Stomach (tissue), 9 donors: Measurements from ENCODE around the gene HDAC9. TPM values are rescaled to one million over a fixed set of nuclear protein-coding genes. Genes with fewer than 3 reads are reported as not detected.

Experiments
- DNase-seq, 2 donors: peaks; one replicate each; pipeline versions ENCODE4 v3.0.0 to v3.0.0-alpha.2; 2013 to 2019
- H3K27ac ChIP-seq, 5 donors: fragments of 200-600 bp in 4 of 5; sonication (generic) in 4 of 5; one replicate each; pipeline ENCODE4 v1.5.1; 2013 to 2019; ENCODE audit warnings: mild to moderate bottlenecking in 1 of 5, moderate library complexity in 1 of 5
- H3K27me3 ChIP-seq, 3 donors: fragments of 200-600 bp; sonication (generic); one replicate each; pipeline ENCODE4 v1.5.1; 2017 to 2019; ENCODE audit warnings: mixed run types in 1 of 3
- H3K36me3 ChIP-seq, 4 donors: fragments of 200-600 bp; sonication (generic); 1 replicate in 3 of 4; 2 replicates in 1 of 4; pipeline ENCODE4 v1.5.1; 2016 to 2019
- H3K4me1 ChIP-seq, 4 donors: fragments of 200-600 bp; sonication (generic); one replicate each; pipeline ENCODE4 v1.5.1; 2016 to 2019
- H3K4me3 ChIP-seq, 4 donors: fragments of 200-600 bp; sonication (generic) in 3 of 4; one replicate each; pipeline ENCODE4 v1.5.1; 2016 to 2019; ENCODE audit warnings: mild to moderate bottlenecking in 1 of 4
- H3K9me3 ChIP-seq, 4 donors: fragments of 200-600 bp; sonication (generic); one replicate each; pipeline ENCODE4 v1.5.1; 2016 to 2019
- EP300 ChIP-seq: sonication (generic); formaldehyde crosslinking; IDR thresholded peaks from one replicate; pipeline ENCODE4 v1.6.1; 2017; ENCODE audit warnings: antibody characterized with exemption
- POLR2A ChIP-seq, 4 donors: fragments of 450-650 bp; IDR thresholded peaks; one replicate each; pipeline ENCODE4 v1.6.1; 2016; ENCODE audit warnings: antibody characterized with exemption in 4 of 4, control low read depth in 2 of 4, mild to moderate bottlenecking in 1 of 4, moderate library complexity in 1 of 4
- POLR2AphosphoS5 ChIP-seq, 3 donors: sonication (generic); formaldehyde crosslinking; IDR thresholded peaks; one replicate each; pipeline ENCODE4 v1.6.1; 2016; ENCODE audit warnings: antibody characterized with exemption in 3 of 3
- WGBS, 5 donors: extraction: QIAGEN DNeasy Blood & Tissue Kit in 3 of 5; methylation state at CpG; one replicate each; pipeline versions ENCODE4 v1.1.5 to v1.1.7; 2013 to 2018; 5-methylcytosine and 5-hydroxymethylcytosine counted together
- intact Hi-C: fragments of 100-400 bp; cut with DNase I; formaldehyde crosslinking; loops from one replicate; pipeline ENCODE4 v1.15.1; 2023; ENCODE audit warnings: low total_unique reads
- polyA plus RNA-seq, 3 donors: library from polyadenylated mRNA; stranded (reverse); fragments of 200-250 nt; gene quantifications; one replicate each; pipeline ENCODE4 v1.2.3, GENCODE V29; 2013
- total RNA-seq, 5 donors: library from RNA; depleted of rRNA; stranded (reverse); fragments of >200 nt; gene quantifications; one replicate each; pipeline versions ENCODE4 v1.1.0 to v1.2.3, GENCODE V29; 2014 to 2016
- TF ChIP-seq, protein P1 (sequence below), 7 experiments: fragments of 450-650 bp in 4 of 7; fragments of 200-600 bp in 3 of 7; sonication (generic) in 3 of 7; IDR thresholded peaks; one replicate each; pipeline ENCODE4 v1.5.1; 2016 to 2019; ENCODE audit warnings: antibody characterized with exemption in 7 of 7, control low read depth in 2 of 7, mild to moderate bottlenecking in 1 of 7
- donor health status: healthy with polysubstance abuse.
- donor health status: Bipolar disorder and iron deficiency.
- donor health status: healthy.

The HDAC9 gene
- total and polyA plus RNA-seq, 8 donors: 1.4 to 60.0 (median 9.8) TPM

GRCh38 chr7:18792871-18793595 is 297.5 kb downstream of the HDAC9 start:
- peak overlapping the region in 3 of 4 donors; percentile 2 to 29 (median 12) for H3K4me3 ChIP-seq
- TF ChIP-seq POLR2A (IDR thresholded peaks at IDR 0.05) (no peak), POLR2AphosphoS5 (IDR thresholded peaks at IDR 0.05) (no peak), EP300 (no peak)
- TF ChIP-seq, protein P1, sequence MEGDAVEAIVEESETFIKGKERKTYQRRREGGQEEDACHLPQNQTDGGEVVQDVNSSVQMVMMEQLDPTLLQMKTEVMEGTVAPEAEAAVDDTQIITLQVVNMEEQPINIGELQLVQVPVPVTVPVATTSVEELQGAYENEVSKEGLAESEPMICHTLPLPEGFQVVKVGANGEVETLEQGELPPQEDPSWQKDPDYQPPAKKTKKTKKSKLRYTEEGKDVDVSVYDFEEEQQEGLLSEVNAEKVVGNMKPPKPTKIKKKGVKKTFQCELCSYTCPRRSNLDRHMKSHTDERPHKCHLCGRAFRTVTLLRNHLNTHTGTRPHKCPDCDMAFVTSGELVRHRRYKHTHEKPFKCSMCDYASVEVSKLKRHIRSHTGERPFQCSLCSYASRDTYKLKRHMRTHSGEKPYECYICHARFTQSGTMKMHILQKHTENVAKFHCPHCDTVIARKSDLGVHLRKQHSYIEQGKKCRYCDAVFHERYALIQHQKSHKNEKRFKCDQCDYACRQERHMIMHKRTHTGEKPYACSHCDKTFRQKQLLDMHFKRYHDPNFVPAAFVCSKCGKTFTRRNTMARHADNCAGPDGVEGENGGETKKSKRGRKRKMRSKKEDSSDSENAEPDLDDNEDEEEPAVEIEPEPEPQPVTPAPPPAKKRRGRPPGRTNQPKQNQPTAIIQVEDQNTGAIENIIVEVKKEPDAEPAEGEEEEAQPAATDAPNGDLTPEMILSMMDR (IDR thresholded peaks at IDR 0.05): no peak

DNA sequence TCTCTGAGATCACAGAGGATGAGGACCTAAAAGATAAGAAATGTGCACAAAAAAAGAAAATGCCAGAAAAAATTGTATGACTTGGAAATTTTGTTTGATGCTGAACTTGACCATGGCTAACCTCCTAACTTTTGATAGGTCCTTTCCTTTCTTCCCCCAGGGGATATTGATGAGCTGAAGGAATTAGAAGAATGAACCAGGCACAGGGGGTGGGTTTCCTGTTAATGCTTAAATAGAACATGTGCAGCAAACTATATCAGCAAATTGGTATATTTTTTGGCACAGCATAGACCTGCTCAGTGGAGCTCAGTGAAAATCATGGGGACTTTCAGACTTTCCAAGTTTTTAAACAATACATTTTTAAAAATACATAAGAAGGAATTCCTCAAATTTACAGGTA is 300.7 kb downstream of the HDAC9 start:
- Histone ChIP-seq H3K36me3 (no peaks in the 10 kb centered on the region), H3K9me3 (no peaks in the 10 kb centered on the region)
- intact Hi-C loops: no loop called here

More at GRCh38 chr7:18792871-18793595, 297.5 kb downstream of the HDAC9 start:
- intact Hi-C loops: no loop called here
- WGBS, 5 donors: 67 to 76% (median 69%) methylated on average over 13 of the region's 13 CpGs
- Histone ChIP-seq H3K4me1 (peaks cover 0 to 6% (median 0%) of the 10 kb centered on the region in 4 donors), H3K9me3 (no peaks in the 10 kb centered on the region), H3K27ac (peak overlapping the region in 2 of 5 donors; percentile 26 to 72), H3K36me3 (no peaks in the 10 kb centered on the region), H3K27me3 (no peaks in the 10 kb centered on the region)
- DNase-seq: peak in 1 of 2 donors; percentile 61

DNA sequence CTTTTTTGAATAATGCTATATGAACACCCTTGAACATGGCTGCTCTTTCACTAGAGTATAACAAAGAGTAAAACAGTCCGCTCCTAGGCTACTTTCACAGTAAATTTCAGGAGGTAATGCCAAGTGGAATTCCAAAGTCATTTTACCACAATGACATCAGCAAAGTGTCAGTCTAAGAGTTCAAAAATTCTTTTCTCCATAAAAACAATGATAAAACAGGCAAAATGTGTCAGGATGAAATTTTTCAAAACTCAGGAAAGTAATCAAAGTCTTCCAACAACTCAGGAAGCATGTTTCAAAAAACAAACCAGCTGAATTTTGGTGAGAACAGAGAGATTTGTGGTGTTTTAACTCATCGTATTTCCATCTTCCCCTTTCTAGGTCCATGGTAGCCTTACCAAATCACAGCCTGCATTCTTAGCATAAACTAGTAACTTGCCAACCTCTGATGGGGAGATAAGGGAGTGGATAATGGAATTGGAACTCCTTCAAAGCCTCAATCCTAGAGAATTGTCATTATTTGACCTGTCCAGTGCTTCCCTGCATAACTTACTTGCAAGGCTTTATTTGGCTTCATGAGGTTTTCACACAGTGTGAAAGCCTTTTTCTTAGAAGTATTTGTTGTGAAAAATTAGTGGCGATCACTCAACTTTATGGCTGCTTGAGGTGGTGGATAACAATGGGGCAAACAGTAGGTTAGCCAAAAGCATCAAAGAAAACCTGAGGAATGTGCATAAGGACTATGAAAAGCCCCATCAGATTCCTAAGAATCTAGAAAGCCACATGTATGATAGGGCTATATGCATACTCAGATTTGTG is 302.7 kb downstream of the HDAC9 start:
- 85 to 93% (median 90%) methylated on average over 3 of the region's 3 CpGs for WGBS, 5 donors
- intact Hi-C loops: no loop called here
- DNase-seq: no peak
- TF ChIP-seq, protein P1 (IDR thresholded peaks at IDR 0.05): no peak
- no peak for TF ChIP-seq POLR2A (IDR thresholded peaks at IDR 0.05)
- TF ChIP-seq EP300: no peak
- TF ChIP-seq POLR2AphosphoS5 (IDR thresholded peaks at IDR 0.05): no peak
- Histone ChIP-seq H3K36me3 (no peaks in the 10 kb centered on the region), H3K9me3 (no peaks in the 10 kb centered on the region), H3K4me3 (no peak overlapping the region), H3K4me1 (no peaks in the 10 kb centered on the region), H3K27me3 (no peaks in the 10 kb centered on the region), H3K27ac (no peak overlapping the region)

More for the DNA sequence above, 300.7 kb downstream of the HDAC9 start:
- no peak for TF ChIP-seq EP300
- no peak for TF ChIP-seq POLR2A (IDR thresholded peaks at IDR 0.05)
- TF ChIP-seq POLR2AphosphoS5 (IDR thresholded peaks at IDR 0.05): no peak
- TF ChIP-seq, protein P1 (IDR thresholded peaks at IDR 0.05): no peak
- DNase-seq: no peak
- no peaks in the 10 kb centered on the region for H3K27me3 ChIP-seq
- no peak overlapping the region for H3K4me3 ChIP-seq
- H3K27ac ChIP-seq: no peak overlapping the region
- H3K4me1 ChIP-seq: peaks cover 0 to 6% (median 0%) of the 10 kb centered on the region in 4 donors

DNA sequence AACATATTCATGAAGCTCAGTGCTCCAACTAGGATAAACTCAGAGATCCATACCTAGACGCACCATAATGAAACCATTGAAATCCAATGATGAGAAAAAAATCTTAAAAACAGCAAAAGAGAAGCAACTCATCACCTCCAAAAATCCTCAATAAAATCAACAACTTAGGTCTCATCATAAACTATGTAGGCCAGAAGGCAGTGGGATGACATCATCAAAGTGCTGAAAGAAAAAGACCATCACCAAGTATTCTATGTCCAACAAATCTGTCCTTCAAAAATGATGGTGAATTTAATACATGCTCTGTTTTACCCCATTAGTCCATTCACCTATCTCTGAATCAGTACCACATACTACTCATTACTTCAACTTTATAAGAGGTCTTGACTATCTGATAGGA is 304.4 kb downstream of the HDAC9 start:
- DNase-seq: no peak
- intact Hi-C loops: no loop called here

More for the DNA sequence above, 304.4 kb downstream of the HDAC9 start:
- H3K27ac ChIP-seq: no peak overlapping the region
- no peaks in the 10 kb centered on the region for H3K27me3 ChIP-seq
- H3K4me3 ChIP-seq: no peak overlapping the region
- no peak for TF ChIP-seq POLR2A (IDR thresholded peaks at IDR 0.05)
- TF ChIP-seq EP300: no peak
- TF ChIP-seq, protein P1 (IDR thresholded peaks at IDR 0.05): no peak
- no peak for TF ChIP-seq POLR2AphosphoS5 (IDR thresholded peaks at IDR 0.05)
- WGBS, 5 donors: 88 to 98% (median 93%) methylated on average over 1 of the region's 1 CpG
- H3K4me1 ChIP-seq: no peaks in the 10 kb centered on the region
- H3K9me3 ChIP-seq: no peaks in the 10 kb centered on the region
- no peaks in the 10 kb centered on the region for H3K36me3 ChIP-seq
